DMS114 treated with DMSO at 0.1 percent for 48 hours (cell line): Measurements from ENCODE around the gene HIVEP3.
"Not testable (repeated sequence)": the region's sequence is repeated elsewhere in the genome, so short reads cannot be mapped to it uniquely, and the experiment has no call there.

Source experiments
- DNase-seq: peaks from one replicate; lab custom pipeline; 2025; ENCODE audit not compliant: unreplicated experiment; lab: John Stamatoyannopoulos, UW

HIVEP3 gene

DNA sequence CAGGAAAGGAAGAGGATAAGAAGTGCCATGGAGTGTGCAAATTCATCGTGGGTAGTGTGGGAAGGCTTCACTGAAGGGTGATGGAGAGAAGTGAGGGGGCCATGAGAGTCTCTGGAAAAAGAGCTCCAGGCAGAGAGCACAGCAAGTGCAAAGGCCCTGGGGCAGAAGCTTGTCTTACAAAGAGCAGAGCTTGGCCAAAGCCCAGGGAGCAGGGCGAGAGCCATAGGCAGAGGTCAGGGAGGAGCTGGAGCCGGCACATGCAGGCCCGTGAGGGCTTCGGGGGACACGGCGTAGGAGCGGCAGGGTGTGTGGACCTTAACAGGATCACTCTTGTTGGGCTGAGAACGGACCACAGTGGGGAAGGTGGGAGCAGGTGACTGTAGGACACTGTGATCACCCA, 350.5 kb downstream of the HIVEP3 start:
- DNase-seq: no peak

DNA sequence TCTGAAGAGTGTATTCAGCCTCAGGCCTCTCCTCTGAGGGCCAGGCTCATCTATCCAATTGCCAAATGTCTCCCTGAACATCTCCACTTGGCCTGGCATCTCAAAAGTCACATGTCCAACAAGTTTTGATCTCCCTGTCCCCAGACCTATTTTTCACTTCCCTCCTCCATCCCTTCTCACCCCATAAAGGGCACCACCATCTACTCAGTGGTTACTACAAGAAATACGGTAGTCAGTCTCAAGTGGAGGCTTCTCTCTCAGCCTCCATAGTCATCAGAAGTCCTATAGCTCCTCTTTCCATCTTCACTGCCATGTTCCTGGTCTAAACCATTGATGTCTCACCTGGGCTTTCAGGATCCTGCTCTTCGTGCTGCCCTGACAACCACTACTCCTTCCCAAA, 351.8 kb downstream of the HIVEP3 start:
- no peak for DNase-seq

- DNase-seq: no peak
Observed at GRCh38 chr1:41566274-41566885, 352.3 kb downstream of the HIVEP3 start.

DNA sequence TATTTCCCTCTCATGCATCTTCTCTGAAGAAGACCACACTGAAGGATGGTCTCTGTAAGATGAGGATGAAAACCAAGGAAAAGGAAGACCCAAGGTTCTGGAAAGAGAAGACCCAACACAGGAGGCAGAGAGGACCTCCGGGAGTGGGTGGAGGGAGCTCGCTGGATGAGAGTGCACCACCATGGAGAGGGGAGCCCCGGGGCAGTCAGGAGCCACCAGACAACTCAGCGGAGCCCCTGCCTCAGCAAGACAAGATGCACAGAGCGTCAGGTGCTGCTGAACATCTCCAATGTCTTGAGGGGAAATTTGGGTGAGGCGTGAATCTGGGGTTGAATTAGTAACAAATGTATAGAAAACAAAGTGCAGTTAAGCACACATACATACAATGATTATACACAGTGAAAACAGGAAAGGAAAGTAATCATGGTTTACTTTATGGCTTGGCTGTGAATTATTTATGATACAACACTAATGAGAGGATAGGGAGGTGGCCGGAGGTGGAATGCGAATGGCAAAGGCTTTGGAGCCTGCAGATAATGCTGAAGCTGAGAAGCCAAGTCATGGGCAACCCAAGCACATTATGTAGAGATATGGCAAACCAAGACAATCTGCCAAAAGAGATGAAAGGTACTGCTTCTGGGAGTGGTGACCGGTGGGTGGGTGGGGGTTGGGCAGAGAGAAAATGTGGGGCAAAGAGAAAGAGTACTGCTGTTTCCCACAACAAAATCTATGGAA, 353.8 kb downstream of the HIVEP3 start:
- no peak for DNase-seq

DNA sequence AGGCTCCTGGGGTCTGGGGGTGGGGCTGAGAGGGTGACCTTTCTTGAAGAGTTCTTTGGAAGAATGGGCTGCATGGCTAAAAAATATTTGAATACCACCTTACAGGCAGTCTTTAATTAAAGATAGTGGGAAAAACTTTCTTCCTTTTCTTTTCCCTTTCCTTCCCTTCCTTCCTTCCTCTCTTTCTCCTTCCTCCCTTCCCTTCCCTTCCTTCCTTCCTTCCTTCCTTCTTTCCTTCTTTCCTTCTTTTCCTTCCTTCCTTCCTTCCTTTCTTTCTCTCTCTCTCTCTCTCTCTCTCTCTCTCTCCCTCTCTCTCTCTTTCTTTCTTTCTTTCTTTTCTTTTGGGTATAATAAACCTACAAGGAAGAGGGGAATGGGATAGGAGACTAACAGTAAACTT, 356.4 kb downstream of the HIVEP3 start:
- no peak for DNase-seq

GRCh38 chr1:41560931-41561330, 357.8 kb downstream of the HIVEP3 start:
- no peak for DNase-seq

GRCh38 chr1:41560496-41560895, 358.2 kb downstream of the HIVEP3 start:
- DNase-seq: no peak

DNA sequence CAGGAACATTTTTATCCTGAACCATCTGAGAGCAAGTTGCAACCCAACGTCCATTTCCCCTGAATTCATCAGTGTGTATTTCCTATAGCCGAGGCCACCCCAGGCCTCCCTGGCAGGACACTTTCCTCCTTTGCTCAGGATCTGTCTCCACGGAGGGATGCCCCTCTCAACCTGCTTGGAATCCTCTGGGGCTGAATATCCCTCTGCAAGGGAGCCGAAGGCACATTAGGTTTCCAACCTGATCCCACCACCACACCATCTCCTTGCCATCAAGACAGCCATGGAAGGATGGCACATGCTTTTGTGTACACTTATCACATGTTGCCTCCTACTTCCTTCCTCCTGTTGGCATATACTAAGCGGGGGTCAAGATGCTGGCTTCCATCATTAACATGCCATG, 359.4 kb downstream of the HIVEP3 start:
- no peak for DNase-seq

GRCh38 chr1:41558761-41559171, 360.0 kb downstream of the HIVEP3 start:
- no peak for DNase-seq

DNA sequence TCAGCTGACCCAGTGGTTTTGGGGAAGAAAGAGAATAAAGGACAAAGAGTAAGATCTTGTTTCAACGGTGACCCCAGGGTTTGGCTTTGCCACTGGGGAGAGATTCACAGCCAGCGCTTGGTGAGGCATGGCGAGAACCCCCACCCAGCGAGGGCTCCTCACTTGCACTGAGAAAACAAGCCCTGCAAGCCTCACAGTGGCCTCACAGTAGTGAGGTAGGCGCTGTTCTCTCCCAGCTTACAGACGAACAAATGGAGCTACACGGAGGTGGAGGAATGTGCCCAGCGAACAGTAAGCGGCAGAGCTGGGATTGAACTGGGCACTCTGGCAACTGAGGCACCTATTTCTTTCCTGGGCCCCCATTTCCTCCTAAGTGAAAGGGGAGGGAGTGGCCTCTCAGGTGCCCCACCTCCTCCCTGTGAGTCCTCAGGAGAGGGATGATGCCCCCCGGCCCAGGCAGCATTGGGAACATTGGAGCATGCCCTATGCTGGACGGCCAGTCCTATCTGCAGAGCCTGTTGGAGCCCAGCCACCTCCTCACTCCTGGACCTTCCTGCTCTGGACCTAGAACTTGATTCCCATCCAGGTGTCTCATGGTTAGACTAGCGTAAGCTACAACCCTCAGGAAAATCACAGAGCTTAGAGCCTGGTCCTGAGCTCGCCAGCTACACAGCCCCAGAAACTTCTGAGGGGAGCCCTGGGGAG, 360.8 kb downstream of the HIVEP3 start:
- DNase-seq: no peak

DNA sequence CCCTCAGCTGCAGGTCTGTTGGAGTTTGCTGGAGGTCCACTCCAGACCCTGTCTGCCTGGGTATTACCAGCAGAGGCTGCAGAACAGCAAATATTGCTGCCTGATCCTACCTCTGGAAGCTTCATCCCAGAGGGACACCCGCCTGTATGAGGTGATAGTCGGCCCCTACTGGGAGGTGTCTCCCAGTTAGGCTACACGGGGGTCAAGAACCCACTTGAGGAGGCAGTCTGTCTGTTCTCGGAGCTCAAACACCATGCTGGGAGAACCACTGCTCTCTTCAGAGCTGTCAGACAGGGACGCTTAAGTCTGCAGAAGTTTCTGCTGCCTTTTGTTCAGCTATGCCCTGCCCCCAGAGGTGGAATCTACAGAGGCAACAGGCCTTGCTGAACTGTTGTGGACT, 364.0 kb downstream of the HIVEP3 start:
- not testable (repeated sequence) for DNase-seq

- DNase-seq: no peak
Observed at GRCh38 chr1:41547781-41548560, 370.8 kb downstream of the HIVEP3 start.

- DNase-seq: no peak
Observed at GRCh38 chr1:41547336-41547735, 371.4 kb downstream of the HIVEP3 start.

DNA sequence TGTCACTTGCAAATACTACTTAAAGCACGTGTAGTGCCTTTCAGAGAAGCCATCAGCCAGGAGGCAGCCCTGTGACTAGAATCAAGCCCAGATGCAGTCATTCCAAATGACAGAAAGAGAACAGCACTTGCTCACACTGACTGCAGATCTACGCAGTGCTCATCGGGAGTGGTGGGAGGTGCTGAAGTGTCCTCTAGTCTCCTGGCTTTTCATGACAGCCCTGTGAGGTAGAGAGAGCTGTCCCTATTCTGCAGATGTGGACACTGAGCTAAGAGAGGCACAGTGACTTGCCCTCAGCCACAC, 371.9 kb downstream of the HIVEP3 start:
- DNase-seq: no peak

DNA sequence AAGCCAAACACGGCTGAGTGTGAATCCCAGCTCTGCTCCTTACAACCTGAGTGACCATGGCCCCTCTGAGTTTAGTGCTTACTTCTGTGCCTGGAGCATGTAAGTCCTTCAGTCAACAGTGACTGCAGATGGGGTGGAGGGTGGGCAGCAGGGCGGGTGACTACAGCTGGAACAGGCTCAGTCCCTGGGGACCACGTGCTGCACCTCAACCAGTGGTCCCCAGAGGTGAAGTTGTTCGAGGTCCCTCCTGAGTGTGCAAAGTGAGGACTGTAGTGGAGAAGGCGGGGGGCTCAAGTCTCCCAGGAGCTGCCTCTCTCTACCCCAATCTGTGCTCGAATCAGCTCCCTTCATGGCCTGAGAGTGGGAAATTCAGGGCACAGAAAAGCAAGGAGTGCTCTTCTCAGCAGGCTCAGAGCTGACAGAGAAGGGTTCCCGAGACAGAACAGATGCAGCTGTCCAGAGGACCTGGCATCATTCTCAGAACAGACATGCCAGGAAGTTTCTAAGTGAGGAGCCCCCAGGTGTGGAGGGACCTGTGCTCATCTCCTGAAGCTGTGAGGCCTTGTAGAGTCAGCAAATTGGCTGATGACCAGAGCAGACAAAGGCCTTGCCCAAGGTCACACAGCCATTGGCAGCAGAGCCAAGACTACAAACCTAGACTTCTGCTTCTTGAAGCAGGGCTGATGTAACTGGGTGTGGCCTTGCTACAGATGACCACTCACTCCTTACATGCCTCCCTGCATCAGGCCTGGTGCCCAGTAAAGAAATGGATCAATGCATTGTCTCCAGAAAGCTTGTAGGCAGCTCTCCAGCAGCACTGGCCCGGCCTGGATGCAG, 372.5 kb downstream of the HIVEP3 start:
- DNase-seq: no peak

GRCh38 chr1:41542196-41542930, 376.4 kb downstream of the HIVEP3 start:
- no peak for DNase-seq

- no peak for DNase-seq
Observed at GRCh38 chr1:41541592-41541952, 377.1 kb downstream of the HIVEP3 start.

- DNase-seq: no peak
Observed at GRCh38 chr1:41540886-41541591, 377.7 kb downstream of the HIVEP3 start.

- no peak for DNase-seq
Observed at GRCh38 chr1:41539999-41540398, 378.7 kb downstream of the HIVEP3 start.

GRCh38 chr1:41539418-41539805, 379.3 kb downstream of the HIVEP3 start:
- DNase-seq: no peak
